GM18517 (cell line): ENCODE results near the gene PDIA4.
"Not testable (repeated sequence)": the region's sequence is repeated elsewhere in the genome, so short reads cannot be mapped to it uniquely, and the experiment has no call there.

Experiments
- ATAC-seq: cut with Tn5 transposase; IDR thresholded peaks from one replicate; pipeline ENCODE4 v1.9.1; 2021; ENCODE audit warnings: mild to moderate bottlenecking, moderate library complexity; ENCODE audit not compliant: unreplicated experiment

Gene PDIA4

GRCh38 chr7:149038641-149039040 lies 10.3 kb upstream of the PDIA4 start:
- ATAC-seq = not testable (repeated sequence)

GRCh38 chr7:149036676-149037075 lies 8.4 kb upstream of the PDIA4 start:
- ATAC-seq = no peak

GRCh38 chr7:149031353-149031910 lies 3.1 kb upstream of the PDIA4 start:
- ATAC-seq = no peak

- not testable (repeated sequence) for ATAC-seq
Measured at GRCh38 chr7:149030439-149030838, 2.1 kb upstream of the PDIA4 start.

- ATAC-seq = no peak
Measured at GRCh38 chr7:149027611-149028345, 527 bp downstream of the PDIA4 start.

- ATAC-seq = no peak
Measured at GRCh38 chr7:149027055-149027454, 1.2 kb downstream of the PDIA4 start.

GRCh38 chr7:149023662-149024061 lies 4.6 kb downstream of the PDIA4 start:
- ATAC-seq = no peak

GRCh38 chr7:149022756-149023360 lies 5.4 kb downstream of the PDIA4 start:
- no peak for ATAC-seq

- no peak for ATAC-seq
Measured at GRCh38 chr7:149021725-149022062, 6.6 kb downstream of the PDIA4 start.

GRCh38 chr7:149020483-149020882 lies 7.8 kb downstream of the PDIA4 start:
- ATAC-seq = no peak

GRCh38 chr7:149016876-149017275 lies 11.4 kb downstream of the PDIA4 start:
- no peak for ATAC-seq

- no peak for ATAC-seq
Measured at GRCh38 chr7:149014309-149014708, 14.0 kb downstream of the PDIA4 start.

- no peak for ATAC-seq
Measured at GRCh38 chr7:149013876-149014275, 14.4 kb downstream of the PDIA4 start.

GRCh38 chr7:149012730-149013129 lies 15.6 kb downstream of the PDIA4 start:
- not testable (repeated sequence) for ATAC-seq

GRCh38 chr7:149011491-149011890 lies 16.8 kb downstream of the PDIA4 start:
- no peak for ATAC-seq

GRCh38 chr7:149010451-149010850 lies 17.9 kb downstream of the PDIA4 start:
- ATAC-seq = no peak

- ATAC-seq = no peak
Measured at GRCh38 chr7:149009527-149009926, 18.8 kb downstream of the PDIA4 start.

GRCh38 chr7:149007611-149008010 lies 20.7 kb downstream of the PDIA4 start:
- no peak for ATAC-seq

GRCh38 chr7:149007146-149007545 lies 21.2 kb downstream of the PDIA4 start:
- ATAC-seq = no peak

- ATAC-seq = no peak
Measured at GRCh38 chr7:149006345-149006725, 22.0 kb downstream of the PDIA4 start.

GRCh38 chr7:149005427-149006344 lies 22.6 kb downstream of the PDIA4 start:
- ATAC-seq = peak; percentile 61
